ENCODE data around the gene DLG1.

GRCh38 chr3:197229178-197229577 lies 69.2 kb downstream of the DLG1 start:
- TF ChIP-seq CTCF (IDR thresholded peaks at IDR 0.05) (no peak), EP300 (IDR thresholded peaks at IDR 0.05) (no peak), POLR2A (IDR thresholded peaks at IDR 0.05) (no peak)
